ENCODE results near the gene CDK14.
"Not testable (repeated sequence)": the region's sequence is repeated elsewhere in the genome, so short reads cannot be mapped to it uniquely, and the experiment has no call there.

CDK14 gene

GRCh38 chr7:90923541-90923997, 327.4 kb downstream of the CDK14 start:
- DNase-seq: no peak

- not testable (repeated sequence) for DNase-seq
These were observed 332.7 kb downstream of the CDK14 start for GRCh38 chr7:90928700-90929424.

- no peak for DNase-seq
These were observed 336.1 kb downstream of the CDK14 start for GRCh38 chr7:90931986-90932916.

- DNase-seq: no peak
These were observed 336.9 kb downstream of the CDK14 start for GRCh38 chr7:90933041-90933440.

- no peak for DNase-seq
These were observed 337.9 kb downstream of the CDK14 start for GRCh38 chr7:90933984-90934383.

- DNase-seq: no peak
These were observed 342.2 kb downstream of the CDK14 start for GRCh38 chr7:90938371-90938770.

GRCh38 chr7:90939666-90940065, 343.5 kb downstream of the CDK14 start:
- no peak for DNase-seq

- DNase-seq: no peak
These were observed 347.9 kb downstream of the CDK14 start for GRCh38 chr7:90944021-90944420.

GRCh38 chr7:90945104-90945787, 349.1 kb downstream of the CDK14 start:
- DNase-seq: no peak

GRCh38 chr7:90946730-90947501, 350.8 kb downstream of the CDK14 start:
- DNase-seq: no peak

GRCh38 chr7:90948085-90948484, 352.0 kb downstream of the CDK14 start:
- no peak for DNase-seq

GRCh38 chr7:90951229-90951628, 355.1 kb downstream of the CDK14 start:
- no peak for DNase-seq

- no peak for DNase-seq
These were observed 356.1 kb downstream of the CDK14 start for GRCh38 chr7:90951986-90952954.

- DNase-seq: no peak
These were observed 359.6 kb downstream of the CDK14 start for GRCh38 chr7:90955641-90956207.

GRCh38 chr7:90957883-90958282, 361.8 kb downstream of the CDK14 start:
- DNase-seq: no peak

- no peak for DNase-seq
These were observed 362.5 kb downstream of the CDK14 start for GRCh38 chr7:90958647-90959046.

- DNase-seq: no peak
These were observed 365.1 kb downstream of the CDK14 start for GRCh38 chr7:90961037-90961725.

- no peak for DNase-seq
These were observed 369.1 kb downstream of the CDK14 start for GRCh38 chr7:90965211-90965610.

GRCh38 chr7:90966346-90966745, 370.2 kb downstream of the CDK14 start:
- no peak for DNase-seq

- DNase-seq: no peak
These were observed 372.8 kb downstream of the CDK14 start for GRCh38 chr7:90968871-90969270.

Measured in activated CD4-positive, CD25-positive, alpha-beta regulatory T cell (primary cell).